Suprapubic skin (tissue), 4 donors: Measurements from ENCODE around the gene PIGR. TPM values are rescaled to one million over a fixed set of nuclear protein-coding genes. Genes with fewer than 3 reads are reported as not detected.

ENCODE experiments used
- DNase-seq, 2 donors: peaks; one replicate each; pipeline ENCODE4 v3.0.0-alpha.2; 2019; ENCODE audit warnings: low spot score in 2 of 2
- H3K27ac ChIP-seq: fragments of 200-600 bp; sonication (generic); one replicate; pipeline ENCODE4 v1.5.1; 2019
- H3K27me3 ChIP-seq: fragments of 200-600 bp; sonication (generic); one replicate; pipeline ENCODE4 v1.5.1; 2019
- H3K36me3 ChIP-seq: fragments of 200-600 bp; sonication (generic); one replicate; pipeline ENCODE4 v1.5.1; 2019
- H3K4me1 ChIP-seq: fragments of 200-600 bp; sonication (generic); one replicate; pipeline ENCODE4 v1.5.1; 2019
- H3K4me3 ChIP-seq: fragments of 200-600 bp; sonication (generic); one replicate; pipeline ENCODE4 v1.5.1; 2019; ENCODE audit warnings: mild to moderate bottlenecking
- H3K9me3 ChIP-seq: fragments of 200-600 bp; sonication (generic); one replicate; pipeline ENCODE4 v1.5.1; 2019
- CTCF ChIP-seq, 2 donors: fragments of 200-600 bp in 1 of 2; fragments of 450-650 bp in 1 of 2; sonication (generic) in 1 of 2; IDR thresholded peaks; one replicate each; pipeline ENCODE4 v1.5.1; 2016 to 2019; ENCODE audit warnings: antibody characterized with exemption in 2 of 2, mild to moderate bottlenecking in 1 of 2, moderate library complexity in 1 of 2
- EP300 ChIP-seq: sonication (generic); formaldehyde crosslinking; IDR thresholded peaks from one replicate; pipeline ENCODE4 v1.6.1; 2017; ENCODE audit warnings: antibody characterized with exemption
- POLR2A ChIP-seq, 2 donors: fragments of 450-650 bp; IDR thresholded peaks; one replicate each; pipeline ENCODE4 v1.6.1; 2017; ENCODE audit warnings: antibody characterized with exemption in 2 of 2, mild to moderate bottlenecking in 2 of 2, moderate library complexity in 2 of 2
- POLR2AphosphoS5 ChIP-seq, 3 donors: sonication (generic); formaldehyde crosslinking; IDR thresholded peaks; one replicate each; pipeline ENCODE4 v1.6.1; 2017; ENCODE audit warnings: antibody characterized with exemption in 3 of 3
- WGBS: methylation state at CpG from one replicate; pipeline ENCODE4 v1.1.5; 2018; 5-methylcytosine and 5-hydroxymethylcytosine counted together
- total RNA-seq, 4 donors: library from RNA; depleted of rRNA; stranded (reverse); fragments of >200 nt; gene quantifications; one replicate each; pipeline ENCODE4 v1.1.0, GENCODE V29; 2016

PIGR gene
- total RNA-seq, 4 donors from 2014 or later, result 0.49 to 6.4 (median 2.3) TPM

- TF ChIP-seq POLR2AphosphoS5 (IDR thresholded peaks at IDR 0.05) (no peak), CTCF (IDR thresholded peaks at IDR 0.05) (no peak), POLR2A (IDR thresholded peaks at IDR 0.05) (no peak), EP300 (no peak)
- no peak for DNase-seq
- H3K27ac ChIP-seq, result no peak overlapping the region
- WGBS, result 81% methylated on average over 3 of the region's 3 CpGs
- H3K27me3 ChIP-seq, result peaks cover 2% of the 10 kb centered on the region
- no peaks in the 10 kb centered on the region for H3K9me3 ChIP-seq
- H3K36me3 ChIP-seq, result no peaks in the 10 kb centered on the region
- H3K4me1 ChIP-seq, result no peaks in the 10 kb centered on the region
- no peak overlapping the region for H3K4me3 ChIP-seq
Measured at GRCh38 chr1:206880314-206880713, 66.0 kb downstream of the PIGR start.

Other genes starting within 250 kb of the PIGR start
- gene IL19, start 175.7 kb downstream of the PIGR start, total RNA-seq, result not detected
- gene IL10, start 174.0 kb downstream of the PIGR start, total RNA-seq, result 1 to 10 TPM in 2 of 4 donors, under 1 TPM in 1, not detected in 1; 0.49 to 1.6 (median 1.0) TPM
- 1 to 10 TPM in 2 of 4 donors, under 1 TPM in 1, not detected in 1; 0.76 to 1.4 (median 1.0) TPM for gene IL20, start 80.8 kb downstream of the PIGR start, total RNA-seq
- gene IL24, start 49.0 kb downstream of the PIGR start, total RNA-seq, result not detected
- gene FCMR, start 24.5 kb downstream of the PIGR start, total RNA-seq, result 1 to 10 TPM in 3 of 4 donors, under 1 TPM in 1; 0.39 to 2.9 (median 2.2) TPM
- gene FCAMR, start 24.0 kb upstream of the PIGR start, total RNA-seq, result not detected
- 10 to 100 TPM; 40.6 to 95.8 (median 77.6) TPM for gene C1orf116, start 86.3 kb upstream of the PIGR start, total RNA-seq
- 10 to 100 TPM; 20.4 to 63.6 (median 42.8) TPM for gene YOD1, start 104.7 kb upstream of the PIGR start, total RNA-seq
- gene PFKFB2, start 106.8 kb upstream of the PIGR start, total RNA-seq, result 10 to 100 TPM; 11.8 to 33.1 (median 17.1) TPM
- 1 to 10 TPM in 1 of 4 donors, not detected in 3; 1.5 TPM for gene C4BPB, start 142.4 kb upstream of the PIGR start, total RNA-seq
- gene C4BPA, start 157.8 kb upstream of the PIGR start, total RNA-seq, result 1 to 10 TPM in 1 of 4 donors, not detected in 3; 3.1 TPM